ENCODE data around the gene EEF1AKMT1. TPM values are rescaled to one million over a fixed set of nuclear protein-coding genes. Genes with fewer than 3 reads are reported as not detected.

The EEF1AKMT1 gene, protein sequence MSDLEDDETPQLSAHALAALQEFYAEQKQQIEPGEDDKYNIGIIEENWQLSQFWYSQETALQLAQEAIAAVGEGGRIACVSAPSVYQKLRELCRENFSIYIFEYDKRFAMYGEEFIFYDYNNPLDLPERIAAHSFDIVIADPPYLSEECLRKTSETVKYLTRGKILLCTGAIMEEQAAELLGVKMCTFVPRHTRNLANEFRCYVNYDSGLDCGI
- 5.9 and 8.2 TPM in 2 replicates for total RNA-seq

DNA sequence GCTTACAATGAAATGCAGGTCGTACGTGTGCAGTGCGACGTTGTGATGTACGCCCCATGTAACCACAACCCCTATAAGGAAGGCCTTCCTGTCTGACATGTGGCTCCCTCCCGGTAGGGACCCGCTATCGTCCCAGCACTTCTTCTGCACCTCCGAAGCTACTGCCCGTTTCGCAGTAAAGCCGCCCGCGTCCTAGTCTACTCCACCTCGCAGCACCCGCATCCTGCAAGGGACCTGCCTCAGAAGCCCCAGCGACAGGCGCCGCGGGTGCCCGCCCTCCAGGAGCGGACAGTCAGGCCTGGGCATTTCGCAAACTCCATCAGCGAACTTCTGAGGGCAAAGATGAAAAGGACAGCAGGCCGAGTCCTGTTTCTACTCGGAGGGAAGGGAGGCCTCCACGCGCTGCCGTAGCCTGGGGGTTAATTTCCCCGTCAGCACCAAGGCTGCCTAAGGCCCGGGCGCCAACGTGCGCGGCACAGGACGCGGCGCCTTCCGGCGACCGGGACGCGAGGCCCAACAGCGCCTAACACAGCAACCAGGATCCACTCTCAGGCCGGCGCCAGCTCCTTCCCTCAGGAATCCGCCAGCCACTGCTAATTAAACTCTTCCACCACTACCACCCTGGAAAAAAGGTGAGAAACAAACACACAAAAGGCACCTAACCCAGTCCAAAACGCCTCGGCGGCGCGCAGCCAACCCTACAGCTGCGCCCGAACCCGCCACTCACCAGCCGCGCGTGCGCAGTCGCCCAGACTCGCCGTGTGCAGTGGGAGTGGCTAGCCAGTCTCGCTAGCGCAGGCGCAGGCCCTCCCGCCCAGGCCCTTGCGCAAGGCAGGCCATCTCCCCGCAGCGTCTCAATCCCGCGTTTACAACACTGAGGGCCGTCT is at the start of gene EEF1AKMT1:
EEF1AKMT1 (minus strand) TSS at position 768 of the 887 bp plus-strand sequence. CDS start 16,363 bp downstream, outside the sequence.

GRCh38 chr13:20702915-20703779 is 70.6 kb downstream of the EEF1AKMT1 start, which contains the start of gene IL17D:
Gene IL17D, plus strand, starts transcription at chr13:20703699. Its CDS starts 303 bp downstream, at chr13:20704002.

Other genes starting within 250 kb of the EEF1AKMT1 start
- gene CRYL1, start 248.1 kb downstream of the EEF1AKMT1 start, total RNA-seq = 30.5 and 54.5 TPM in 2 replicates
- 7.2 and 12.1 TPM in 2 replicates for gene IFT88, start 206.8 kb downstream of the EEF1AKMT1 start, total RNA-seq
- gene IL17D, start 70.3 kb downstream of the EEF1AKMT1 start, total RNA-seq = 6.2 and 7.8 TPM in 2 replicates
- 29.7 and 35.1 TPM in 2 replicates for gene XPO4, start 128.8 kb upstream of the EEF1AKMT1 start, total RNA-seq